GM23338 (cell line): Measurements from ENCODE around the gene AIG1. TPM values are rescaled to one million over a fixed set of nuclear protein-coding genes. Genes with fewer than 3 reads are reported as not detected.

Experiments used
- ATAC-seq: fragments of 200-7000 bp; cut with Tn5 transposase; 3 replicates; pipeline ENCODE4 v1.9.1; 2020
- DNase-seq: peaks from one replicate; pipeline ENCODE4 v3.0.0-alpha.2; 2015; ENCODE audit warnings: low spot score
- H2AFZ ChIP-seq: fragments of 200-600 bp; sonication (generic); 2 replicates; pipeline ENCODE4 v1.8.0; 2016; ENCODE audit warnings: antibody characterized with exemption, mild to moderate bottlenecking, moderate library complexity
- H3F3A ChIP-seq: fragments of 200-600 bp; sonication (generic); replicated peaks from 2 replicates; pipeline ENCODE4 v1.8.0; 2017; ENCODE audit warnings: antibody characterized with exemption, mixed run types, low read depth
- H3K27ac ChIP-seq: fragments of 200-600 bp; sonication (generic); 2 replicates; pipeline ENCODE4 v1.6.1; 2016; ENCODE audit warnings: low read depth
- H3K27me3 ChIP-seq: fragments of 200-600 bp; sonication (generic); 2 replicates; pipeline ENCODE4 v1.8.0; 2016; ENCODE audit warnings: mild to moderate bottlenecking, mixed run types, moderate library complexity; ENCODE audit not compliant: insufficient read depth
- H3K36me3 ChIP-seq: fragments of 200-600 bp; sonication (generic); 2 replicates; pipeline ENCODE4 v1.8.0; 2016; ENCODE audit warnings: mild to moderate bottlenecking; ENCODE audit not compliant: insufficient read depth
- H3K4me1 ChIP-seq: fragments of 200-600 bp; sonication (generic); 2 replicates; pipeline ENCODE4 v1.8.0; 2016; ENCODE audit warnings: mild to moderate bottlenecking, moderate library complexity; ENCODE audit not compliant: insufficient read depth
- H3K4me2 ChIP-seq: fragments of 200-600 bp; sonication (generic); 2 replicates; pipeline ENCODE4 v1.7.1; 2017; ENCODE audit warnings: mixed run types
- H3K4me3 ChIP-seq: fragments of 200-600 bp; sonication (generic); 2 replicates; pipeline ENCODE4 v1.6.1; 2016; ENCODE audit warnings: mixed run types
- H3K79me2 ChIP-seq: fragments of 200-600 bp; sonication (generic); replicated peaks from 2 replicates; pipeline ENCODE4 v1.8.0; 2017; ENCODE audit warnings: mild to moderate bottlenecking; ENCODE audit not compliant: insufficient read depth
- H3K9me2 ChIP-seq: fragments of 200-600 bp; sonication (generic); 2 replicates; pipeline ENCODE4 v1.8.0; 2017; ENCODE audit not compliant: insufficient read depth
- H4K20me1 ChIP-seq: fragments of 200-600 bp; sonication (generic); replicated peaks from 2 replicates; pipeline ENCODE4 v1.8.0; 2017; ENCODE audit warnings: mild to moderate bottlenecking; ENCODE audit not compliant: insufficient read depth
- H3K27ac Mint-ChIP-seq: 2 replicates; pipeline ENCODE4 v1.8.0; 2020; ENCODE audit warnings: inconsistent platforms, mild to moderate bottlenecking, moderate library complexity, mixed read lengths
- H3K27me3 Mint-ChIP-seq: 3 replicates; pipeline ENCODE4 v1.8.0; 2022; ENCODE audit warnings: low read depth, mild to moderate bottlenecking, moderate library complexity, mixed read lengths, inconsistent platforms; ENCODE audit not compliant: insufficient read depth, poor library complexity
- H3K36me3 Mint-ChIP-seq: 3 replicates; pipeline ENCODE4 v1.8.0; 2021; ENCODE audit warnings: low read depth, mild to moderate bottlenecking, inconsistent platforms, moderate library complexity, mixed read lengths
- H3K4me1 Mint-ChIP-seq: 3 replicates; pipeline ENCODE4 v1.8.0; 2020; ENCODE audit warnings: mild to moderate bottlenecking, inconsistent platforms, mixed read lengths
- H3K4me3 Mint-ChIP-seq: 3 replicates; pipeline ENCODE4 v1.8.0; 2021; ENCODE audit warnings: moderate library complexity, mild to moderate bottlenecking, inconsistent platforms, mixed read lengths
- H3K9me3 Mint-ChIP-seq: 3 replicates; pipeline ENCODE4 v1.8.0; 2020; ENCODE audit warnings: moderate library complexity, mild to moderate bottlenecking, inconsistent platforms, mixed read lengths
- CREB1 ChIP-seq: fragments of 250-450 bp; sonication (Bioruptor Pico); IDR thresholded peaks from 2 replicates; pipeline ENCODE4 v1.5.0; 2020; ENCODE audit warnings: low read depth, mild to moderate bottlenecking, moderate library complexity
- ETS1 ChIP-seq: IDR thresholded peaks from 2 replicates; pipeline ENCODE4 v1.6.1; 2016; ENCODE audit warnings: antibody characterized with exemption
- EZH2 ChIP-seq: fragments of 200-600 bp; sonication (generic); IDR thresholded peaks from one replicate; pipeline ENCODE4 v1.8.0; 2017; ENCODE audit warnings: antibody characterized with exemption, mild to moderate bottlenecking, low read depth; ENCODE audit not compliant: unreplicated experiment
- EZH2phosphoT487 ChIP-seq: fragments of 200-600 bp; sonication (generic); IDR thresholded peaks from one replicate; pipeline ENCODE4 v1.8.1; 2018; ENCODE audit warnings: antibody characterized with exemption; ENCODE audit not compliant: unreplicated experiment
- JUNB ChIP-seq: IDR thresholded peaks from one replicate; pipeline ENCODE4 v1.6.1; 2016; ENCODE audit warnings: antibody characterized with exemption; ENCODE audit not compliant: unreplicated experiment
- NANOG ChIP-seq: IDR thresholded peaks from 2 replicates; pipeline ENCODE4 v1.6.1; 2016; ENCODE audit warnings: antibody characterized with exemption, borderline replicate concordance
- POLR2AphosphoS5 ChIP-seq: IDR thresholded peaks from 2 replicates; pipeline ENCODE4 v1.6.1; 2016; ENCODE audit warnings: antibody characterized with exemption, low read depth
- REST ChIP-seq: IDR thresholded peaks from one replicate; pipeline ENCODE4 v1.6.1; 2018; ENCODE audit warnings: antibody characterized with exemption; ENCODE audit not compliant: unreplicated experiment
- ZNF114 ChIP-seq: fragments of 250-450 bp; sonication (Bioruptor Pico); IDR thresholded peaks from 2 replicates; pipeline ENCODE4 v1.5.0; 2020; ENCODE audit warnings: mild to moderate bottlenecking, moderate library complexity
- ZNF462 ChIP-seq: fragments of 250-450 bp; sonication (Bioruptor Pico); IDR thresholded peaks from 2 replicates; pipeline ENCODE4 v1.5.0; 2020; ENCODE audit warnings: mild to moderate bottlenecking, moderate library complexity
- polyA plus RNA-seq: library from polyadenylated mRNA; unstranded; fragments of >200 nt; fragmentation: Nextera tagmentation; extraction: Ambion mirVana; gene quantifications from 2 replicates; pipeline ENCODE4 v1.2.1, GENCODE V29; 2016
- total RNA-seq: library from RNA; depleted of rRNA; stranded (reverse); fragments of >200 nt; shearing (Covaris generic); gene quantifications from 2 replicates; pipeline ENCODE4 v1.2.3, GENCODE V29; 2014

The AIG1 gene
- total and polyA plus RNA-seq, 2 experiments from 2014 or later, result 65.2 to 88.4 TPM

GRCh38 chr6:143049611-143050010 lies 11.1 kb upstream of the AIG1 start (continued):
- no peak for TF ChIP-seq EZH2
- TF ChIP-seq CREB1 (CRISPR knock-in tag), result no peak
- no peak for TF ChIP-seq ETS1

- H3K4me1 Mint-ChIP-seq, result peaks cover 4% of the 10 kb centered on the region
- Histone ChIP-seq H3K4me2 (no peak overlapping the region), H3K4me3 (no peak overlapping the region), H4K20me1 (no peaks in the 10 kb centered on the region), H2AFZ (no peak overlapping the region), H3K27me3 (no peaks in the 10 kb centered on the region), H3K9me2 (no peaks in the 10 kb centered on the region), H3K4me1 (peaks cover 11% of the 10 kb centered on the region; the same call in 1 of the 2 replicates), H3K79me2 (no peaks in the 10 kb centered on the region), H3K36me3 (0 out of 2 replicates have a peak, but pooled peaks cover 5% of the 10 kb centered on the region), H3F3A (no peaks in the 10 kb centered on the region), H3K27ac (no peak overlapping the region)
- no peak overlapping the region for H3K4me3 Mint-ChIP-seq
- TF ChIP-seq JUNB, result no peak
- no peak for TF ChIP-seq EZH2phosphoT487
- no peak for TF ChIP-seq POLR2AphosphoS5
- no peak for TF ChIP-seq REST
- TF ChIP-seq ZNF462 (CRISPR knock-in tag), result no peak
- no peak for TF ChIP-seq ZNF114
- no peak for TF ChIP-seq ETS1
- TF ChIP-seq NANOG, result no peak
- peaks cover 18% of the 10 kb centered on the region for H3K9me3 Mint-ChIP-seq
- no peak for DNase-seq
- no peak for ATAC-seq
- H3K27ac Mint-ChIP-seq, result no peak overlapping the region
- H3K36me3 Mint-ChIP-seq, result peaks cover 18% of the 10 kb centered on the region; the same call in 2 of the 3 replicates
- H3K27me3 Mint-ChIP-seq, result peaks cover 3% of the 10 kb centered on the region
These were observed 10.2 kb upstream of the AIG1 start for GRCh38 chr6:143050509-143050908.
